MM.1S (cell line): Measurements from ENCODE around the gene TRIM73.
"Not testable (repeated sequence)": the region's sequence is repeated elsewhere in the genome, so short reads cannot be mapped to it uniquely, and the experiment has no call there.

Experiments used
- EZH2 ChIP-seq: fragments of 300-600 bp; sonication (generic); optimal IDR thresholded peaks from 2 replicates; pipeline ENCODE3; 2017; ENCODE audit warnings: low read depth, mild to moderate bottlenecking, antibody characterized with exemption, low read length, mixed read lengths
- EZH2phosphoT487 ChIP-seq: fragments of 300-600 bp; sonication (generic); IDR thresholded peaks from 2 replicates; pipeline ENCODE4 v1.6.1; 2018; ENCODE audit warnings: antibody characterized with exemption, low read length
- TF ChIP-seq, protein P1 (sequence below): fragments of 300-600 bp; sonication (generic); IDR thresholded peaks from 2 replicates; pipeline ENCODE4 v1.5.1; 2016; ENCODE audit warnings: antibody characterized with exemption, low read length, mixed read lengths

DNA sequence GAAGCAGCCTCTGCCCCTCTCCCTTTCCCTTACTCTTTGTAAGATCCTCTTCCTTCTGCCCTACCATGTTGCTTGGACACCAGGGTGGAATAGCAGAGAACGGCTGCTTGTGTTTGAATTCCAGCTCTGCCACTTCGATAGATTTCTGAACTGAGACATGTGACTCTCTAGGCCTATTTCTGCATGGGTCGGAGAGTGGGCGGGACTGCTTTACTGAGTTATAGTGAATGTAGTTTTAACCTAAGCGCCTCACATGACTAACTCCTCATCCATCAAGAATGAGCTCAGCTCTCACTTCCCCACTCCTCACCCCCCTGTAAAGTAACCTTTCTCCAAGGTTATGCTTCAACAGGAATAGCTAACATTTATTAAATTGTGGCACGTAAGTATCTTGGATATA is 18.8 kb downstream of the TRIM73 start:
- TF ChIP-seq, protein P1, sequence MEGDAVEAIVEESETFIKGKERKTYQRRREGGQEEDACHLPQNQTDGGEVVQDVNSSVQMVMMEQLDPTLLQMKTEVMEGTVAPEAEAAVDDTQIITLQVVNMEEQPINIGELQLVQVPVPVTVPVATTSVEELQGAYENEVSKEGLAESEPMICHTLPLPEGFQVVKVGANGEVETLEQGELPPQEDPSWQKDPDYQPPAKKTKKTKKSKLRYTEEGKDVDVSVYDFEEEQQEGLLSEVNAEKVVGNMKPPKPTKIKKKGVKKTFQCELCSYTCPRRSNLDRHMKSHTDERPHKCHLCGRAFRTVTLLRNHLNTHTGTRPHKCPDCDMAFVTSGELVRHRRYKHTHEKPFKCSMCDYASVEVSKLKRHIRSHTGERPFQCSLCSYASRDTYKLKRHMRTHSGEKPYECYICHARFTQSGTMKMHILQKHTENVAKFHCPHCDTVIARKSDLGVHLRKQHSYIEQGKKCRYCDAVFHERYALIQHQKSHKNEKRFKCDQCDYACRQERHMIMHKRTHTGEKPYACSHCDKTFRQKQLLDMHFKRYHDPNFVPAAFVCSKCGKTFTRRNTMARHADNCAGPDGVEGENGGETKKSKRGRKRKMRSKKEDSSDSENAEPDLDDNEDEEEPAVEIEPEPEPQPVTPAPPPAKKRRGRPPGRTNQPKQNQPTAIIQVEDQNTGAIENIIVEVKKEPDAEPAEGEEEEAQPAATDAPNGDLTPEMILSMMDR: not testable (repeated sequence)
- TF ChIP-seq EZH2, EZH2phosphoT487: not testable (repeated sequence)
